Measurements from ENCODE around the gene CASTOR1.

DNA sequence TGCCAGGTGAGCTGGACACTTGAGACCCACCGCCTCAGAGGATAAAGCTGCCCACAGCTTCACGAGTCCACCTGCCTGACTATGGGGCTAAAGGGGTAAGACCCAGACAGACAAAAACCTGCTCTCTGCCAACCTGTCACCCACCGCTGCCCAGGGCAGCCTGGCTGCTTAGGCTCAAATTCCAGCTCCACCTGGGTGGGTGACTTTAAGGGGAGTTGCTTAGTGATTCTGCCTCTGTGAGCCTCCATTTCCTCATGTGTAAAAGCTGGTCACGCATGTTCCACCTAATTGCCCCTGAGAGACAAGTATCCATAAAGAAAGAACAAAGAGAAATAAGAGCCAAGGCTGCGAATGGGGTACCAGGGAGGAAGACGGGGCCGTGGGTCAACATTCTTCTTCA, 3.7 kb upstream of the CASTOR1 start:
- TF ChIP-seq CTCF (IDR thresholded peaks at IDR 0.05) (no peak), POLR2A (IDR thresholded peaks at IDR 0.05) (no peak)
